GM18520 (cell line): ENCODE measurements around the gene E2F1.
"Not testable (repeated sequence)": the region's sequence is repeated elsewhere in the genome, so short reads cannot be mapped to it uniquely, and the experiment has no call there.

Source experiments
- ATAC-seq: cut with Tn5 transposase; IDR thresholded peaks from one replicate; pipeline ENCODE4 v1.9.1; 2021; ENCODE audit not compliant: unreplicated experiment

E2F1 gene

GRCh38 chr20:33658929-33659328, 27.3 kb downstream of the E2F1 start:
- ATAC-seq, result no peak

GRCh38 chr20:33658510-33658909, 27.7 kb downstream of the E2F1 start:
- no peak for ATAC-seq

- ATAC-seq, result no peak
Measured at GRCh38 chr20:33657704-33658095, 28.5 kb downstream of the E2F1 start.

GRCh38 chr20:33656783-33657703, 29.1 kb downstream of the E2F1 start:
- no peak for ATAC-seq

GRCh38 chr20:33656010-33656782, 30.0 kb downstream of the E2F1 start:
- no peak for ATAC-seq

GRCh38 chr20:33655164-33655563, 31.0 kb downstream of the E2F1 start:
- no peak for ATAC-seq

GRCh38 chr20:33654680-33655161, 31.5 kb downstream of the E2F1 start:
- ATAC-seq, result no peak

GRCh38 chr20:33653900-33654596, 32.1 kb downstream of the E2F1 start:
- ATAC-seq, result no peak

- ATAC-seq, result no peak
Measured at GRCh38 chr20:33653218-33653899, 32.8 kb downstream of the E2F1 start.

GRCh38 chr20:33651562-33652048, 34.6 kb downstream of the E2F1 start:
- no peak for ATAC-seq

- ATAC-seq, result no peak
Measured at GRCh38 chr20:33650753-33651561, 35.2 kb downstream of the E2F1 start.

- ATAC-seq, result no peak
Measured at GRCh38 chr20:33650111-33650752, 36.0 kb downstream of the E2F1 start.

GRCh38 chr20:33649201-33649681, 36.9 kb downstream of the E2F1 start:
- no peak for ATAC-seq

GRCh38 chr20:33648396-33649004, 37.7 kb downstream of the E2F1 start:
- no peak for ATAC-seq

- ATAC-seq, result no peak
Measured at GRCh38 chr20:33647603-33648395, 38.4 kb downstream of the E2F1 start.

GRCh38 chr20:33646959-33647602, 39.1 kb downstream of the E2F1 start:
- ATAC-seq, result not testable (repeated sequence)

GRCh38 chr20:33646191-33646590, 40.0 kb downstream of the E2F1 start:
- ATAC-seq, result no peak
